ENCODE results near the gene RASL10B. TPM values are rescaled to one million over a fixed set of nuclear protein-coding genes. Genes with fewer than 3 reads are reported as not detected.
A peak's percentile ranks its signal among the peaks of the same experiment; 100 is the strongest.

Gene RASL10B
- total RNA-seq, 3 donors from 2014 or later = 0.65 to 4.6 TPM; not detected in 1

- Histone ChIP-seq H3K4me1 (ENCODE audit: low read depth) (peaks cover 28% of the 10 kb centered on the region), H3K36me3 (ENCODE audit: low read depth) (no peaks in the 10 kb centered on the region), H3K9me3 (no peaks in the 10 kb centered on the region), H3K4me3 (no peak overlapping the region)
- TF ChIP-seq CTCF (IDR thresholded peaks at IDR 0.05) = no peak
- intact Hi-C loops (cut with DNase I, micrococcal nuclease) = no loop called here
- DNase-seq = peak; percentile 77 to 82 (median 79)
- peak; percentile 80 for ATAC-seq
Measured at GRCh38 chr17:35774499-35774898, 43.1 kb downstream of the RASL10B start.

- intact Hi-C loops (cut with DNase I, micrococcal nuclease) = no loop called here
- H3K9me3 ChIP-seq = no peaks in the 10 kb centered on the region
- ATAC-seq (peak; percentile 11), DNase-seq (no peak)
- TF ChIP-seq CTCF (IDR thresholded peaks at IDR 0.05) = no peak
- H3K4me1 ChIP-seq (ENCODE audit: low read depth) = peaks cover 28% of the 10 kb centered on the region
- H3K36me3 ChIP-seq (ENCODE audit: low read depth) = no peaks in the 10 kb centered on the region
- H3K4me3 ChIP-seq = no peak overlapping the region
Measured at GRCh38 chr17:35775039-35775438, 43.6 kb downstream of the RASL10B start.

- Histone ChIP-seq H3K4me3 (no peak overlapping the region), H3K4me1 (ENCODE audit: low read depth) (peaks cover 28% of the 10 kb centered on the region), H3K9me3 (no peaks in the 10 kb centered on the region), H3K36me3 (ENCODE audit: low read depth) (no peaks in the 10 kb centered on the region)
- TF ChIP-seq CTCF (IDR thresholded peaks at IDR 0.05) = no peak
- peak in 1 of 3 donors; percentile 58 for DNase-seq
- intact Hi-C loops (cut with DNase I, micrococcal nuclease) = no loop called here
- peak; percentile 68 for ATAC-seq
Measured at GRCh38 chr17:35775583-35775982, 44.1 kb downstream of the RASL10B start.

GRCh38 chr17:35778641-35779196 is 47.3 kb downstream of the RASL10B start:
- TF ChIP-seq CTCF (IDR thresholded peaks at IDR 0.05) = no peak
- Histone ChIP-seq H3K4me3 (no peak overlapping the region), H3K36me3 (ENCODE audit: low read depth) (no peaks in the 10 kb centered on the region), H3K9me3 (no peaks in the 10 kb centered on the region), H3K4me1 (ENCODE audit: low read depth) (peaks cover 44% of the 10 kb centered on the region)
- intact Hi-C loops (cut with DNase I, micrococcal nuclease) = no loop called here
- ATAC-seq = no peak
- no peak for DNase-seq

GRCh38 chr17:35780950-35781349 is 49.5 kb downstream of the RASL10B start:
- H3K4me1 ChIP-seq (ENCODE audit: low read depth) = peaks cover 47% of the 10 kb centered on the region
- intact Hi-C loops (cut with DNase I, micrococcal nuclease) = no loop called here

More at GRCh38 chr17:35780950-35781349, 49.5 kb downstream of the RASL10B start:
- Histone ChIP-seq H3K4me3 (no peak overlapping the region), H3K36me3 (ENCODE audit: low read depth) (no peaks in the 10 kb centered on the region), H3K9me3 (no peaks in the 10 kb centered on the region)
- no peak for DNase-seq
- no peak for ATAC-seq
- no peak for TF ChIP-seq CTCF (IDR thresholded peaks at IDR 0.05)

Data from mucosa of descending colon (tissue), 3 donors.